ENCODE data around the gene AMER1. TPM values are rescaled to one million over a fixed set of nuclear protein-coding genes. Genes with fewer than 3 reads are reported as not detected.

The AMER1 gene
- total RNA-seq, 1 experiment from 2014 or later: 0.51 TPM

DNA sequence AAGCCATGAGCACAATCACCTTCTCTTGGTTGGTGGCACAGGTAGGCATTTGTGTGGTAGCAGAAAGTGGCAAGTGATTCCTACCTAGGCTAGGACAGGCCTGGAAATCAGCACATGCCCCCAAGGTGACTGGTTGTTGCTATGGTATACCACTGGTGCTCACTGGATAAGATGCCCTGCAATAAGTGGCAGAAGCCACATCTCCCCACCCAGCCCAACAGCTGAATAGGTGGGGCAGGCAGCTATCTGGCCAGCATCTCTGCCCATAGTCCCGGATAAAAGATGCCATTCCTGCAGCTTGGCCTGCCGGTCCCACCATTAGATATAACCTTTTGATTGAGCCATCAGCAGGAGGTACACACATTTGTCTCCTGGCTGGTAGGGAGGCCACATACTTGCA, 21.1 kb downstream of the AMER1 start:
- no peak for DNase-seq (ENCODE audit: low read depth)

DNA sequence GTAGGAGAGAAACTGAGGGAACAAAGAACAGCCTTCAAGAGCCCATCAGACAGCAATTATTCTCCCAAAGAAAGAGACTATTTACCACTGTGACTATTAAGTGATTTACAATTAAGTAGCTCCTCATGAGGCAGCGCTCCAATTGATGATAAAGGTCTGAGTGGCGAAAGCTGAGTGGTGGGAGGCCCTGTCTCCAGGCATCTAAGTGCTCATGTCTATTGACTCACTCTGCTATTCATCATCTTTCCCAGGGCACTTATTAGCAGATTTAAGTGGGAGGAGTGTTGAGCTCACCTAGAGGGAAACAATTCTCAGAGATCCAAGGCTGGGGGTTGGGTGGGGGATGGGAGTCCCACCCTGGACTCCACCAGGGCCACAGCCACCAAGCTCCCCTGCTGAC, 23.3 kb downstream of the AMER1 start:
- no peak for DNase-seq (ENCODE audit: low read depth)

DNA sequence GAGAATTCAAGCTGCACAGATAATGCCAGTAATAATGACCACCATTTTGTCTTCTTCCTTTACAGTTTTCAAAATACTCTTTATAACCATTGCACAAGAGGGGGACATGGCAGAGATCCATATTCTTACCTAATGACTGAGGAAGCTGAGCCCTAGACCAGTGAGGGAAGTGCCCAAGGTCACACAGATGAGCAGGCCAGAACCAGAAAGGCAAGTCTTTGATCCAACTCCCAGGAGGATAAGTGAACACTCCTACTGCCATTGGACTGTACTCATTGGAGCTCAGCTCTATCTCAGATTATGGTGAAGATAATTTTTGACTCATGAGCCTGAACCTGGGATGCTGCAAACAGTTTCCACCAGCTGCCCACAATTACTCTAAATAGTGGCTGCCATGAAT, 28.6 kb downstream of the AMER1 start:
- no peak for DNase-seq (ENCODE audit: low read depth)

DNA sequence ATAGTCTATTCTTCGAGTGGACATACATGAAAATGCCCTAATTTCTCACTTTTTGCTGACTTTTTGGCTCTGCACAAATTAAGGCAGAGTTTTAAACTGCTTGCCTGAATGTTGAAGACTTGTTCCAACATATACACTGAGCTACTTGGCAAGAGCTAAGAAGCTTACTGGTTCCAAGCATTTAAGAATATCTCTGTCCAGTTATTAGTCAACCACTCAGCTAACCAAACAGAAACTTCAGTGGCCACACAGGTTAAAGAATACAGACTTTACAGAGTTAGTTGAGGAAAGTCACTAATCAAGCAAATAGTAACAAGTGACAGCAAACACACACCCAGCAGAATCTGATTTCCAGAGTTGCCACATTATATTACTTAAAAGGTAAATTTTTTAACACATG, 35.5 kb downstream of the AMER1 start:
- no peak for DNase-seq (ENCODE audit: low read depth)

DNA sequence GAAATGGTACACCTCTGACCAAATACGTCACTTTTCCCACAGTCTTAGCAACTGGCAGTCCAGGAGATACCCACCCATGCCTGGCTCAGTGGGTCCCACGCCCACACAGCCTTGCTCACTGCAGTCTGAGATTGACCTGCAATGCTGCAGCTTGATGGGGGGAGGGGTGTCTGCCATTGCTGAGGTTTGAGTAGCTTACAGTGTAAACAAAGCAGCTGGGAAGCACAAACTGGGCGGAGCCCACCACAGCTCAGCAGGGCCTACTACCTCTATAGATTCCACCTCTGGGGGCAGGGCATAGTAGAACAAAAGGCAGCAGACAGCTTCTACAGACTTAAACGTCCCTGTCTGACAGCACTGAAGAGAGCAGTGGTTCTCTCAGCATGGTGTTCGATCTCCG, 52.7 kb downstream of the AMER1 start:
- no peak for DNase-seq (ENCODE audit: low read depth)

DNA sequence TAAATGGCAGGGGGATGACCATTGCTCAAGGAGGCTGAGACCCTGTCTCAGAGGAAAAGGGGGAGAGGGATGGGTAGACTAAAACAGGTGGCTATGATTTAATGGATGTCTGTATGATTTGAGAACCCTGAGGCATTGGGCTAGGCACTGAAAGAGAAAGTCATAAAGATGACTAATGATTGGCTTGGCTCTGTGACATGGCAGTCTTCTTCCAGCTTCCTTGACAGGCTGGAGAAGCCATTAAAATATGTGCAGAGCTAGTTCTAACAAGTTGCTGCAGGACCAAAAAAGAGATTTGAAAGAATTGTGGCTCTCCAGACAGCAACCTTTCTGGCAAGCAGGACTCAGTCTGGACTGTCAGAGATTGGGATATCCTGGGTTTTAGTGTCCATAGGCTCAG, 53.6 kb downstream of the AMER1 start:
- DNase-seq (ENCODE audit: low read depth): no peak

DNA sequence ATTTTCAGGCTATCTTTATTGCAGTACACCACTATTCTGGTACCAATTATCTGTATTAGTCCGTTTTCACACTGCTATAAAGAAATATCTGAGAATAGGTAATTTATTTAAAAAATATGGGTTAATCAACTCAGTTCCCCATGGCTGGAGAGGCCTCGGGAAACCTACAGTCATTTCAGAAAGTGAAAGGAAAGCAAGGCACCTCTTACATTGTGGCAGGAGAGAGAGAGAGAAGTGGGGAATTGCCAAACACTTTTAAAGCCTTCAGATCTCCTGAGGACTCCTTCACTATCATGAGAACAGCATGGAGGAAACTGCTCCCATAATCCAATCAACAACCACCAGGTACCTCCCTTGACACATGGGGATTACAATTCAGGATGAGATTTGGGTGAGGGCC, 54.7 kb downstream of the AMER1 start:
- no peak for DNase-seq (ENCODE audit: low read depth)

Other genes with a start within 250 kb of the AMER1 start
- gene ASB12, start 24.9 kb upstream of the AMER1 start, total RNA-seq (2014; rRNA removed; shearing (Covaris generic)): not detected in 2 replicates
- not detected in 2 replicates for gene MTMR8, start 189.7 kb upstream of the AMER1 start, total RNA-seq (2014; rRNA removed; shearing (Covaris generic))

All from Daoy (cell line).